GM18867 (cell line): ENCODE data around the gene TP53TG5.
A peak's percentile ranks its signal among the peaks of the same experiment; 100 is the strongest.

Source experiments
- ATAC-seq: cut with Tn5 transposase; IDR thresholded peaks from one replicate; pipeline ENCODE4 v1.9.1; 2021; ENCODE audit warnings: mild to moderate bottlenecking, moderate library complexity; ENCODE audit not compliant: unreplicated experiment

Gene TP53TG5

DNA sequence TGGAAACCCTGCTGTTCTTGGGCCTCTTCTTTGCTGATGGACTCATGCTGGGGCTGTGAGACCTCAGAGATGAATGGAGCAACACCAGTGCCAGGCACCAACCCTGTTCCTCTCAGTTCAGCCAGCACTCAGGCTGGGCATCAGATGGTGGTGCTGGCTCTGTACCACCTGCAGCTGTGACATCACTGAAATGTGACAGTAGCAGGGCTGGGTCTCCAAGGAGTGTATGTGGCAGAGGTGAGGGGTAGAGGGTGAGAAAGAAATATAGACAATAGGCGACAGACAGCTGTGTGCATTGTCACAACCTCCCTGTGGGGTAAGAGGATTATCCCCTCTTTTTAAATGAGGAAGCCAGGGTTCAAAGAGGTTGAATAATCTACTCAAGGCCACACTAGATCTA lies at the start of gene TP53TG5:
Gene TP53TG5 (minus strand): TSS at position 135 of the 400 bp plus-strand sequence. CDS start 89 bp downstream, at position 46.
- no peak for ATAC-seq

DNA sequence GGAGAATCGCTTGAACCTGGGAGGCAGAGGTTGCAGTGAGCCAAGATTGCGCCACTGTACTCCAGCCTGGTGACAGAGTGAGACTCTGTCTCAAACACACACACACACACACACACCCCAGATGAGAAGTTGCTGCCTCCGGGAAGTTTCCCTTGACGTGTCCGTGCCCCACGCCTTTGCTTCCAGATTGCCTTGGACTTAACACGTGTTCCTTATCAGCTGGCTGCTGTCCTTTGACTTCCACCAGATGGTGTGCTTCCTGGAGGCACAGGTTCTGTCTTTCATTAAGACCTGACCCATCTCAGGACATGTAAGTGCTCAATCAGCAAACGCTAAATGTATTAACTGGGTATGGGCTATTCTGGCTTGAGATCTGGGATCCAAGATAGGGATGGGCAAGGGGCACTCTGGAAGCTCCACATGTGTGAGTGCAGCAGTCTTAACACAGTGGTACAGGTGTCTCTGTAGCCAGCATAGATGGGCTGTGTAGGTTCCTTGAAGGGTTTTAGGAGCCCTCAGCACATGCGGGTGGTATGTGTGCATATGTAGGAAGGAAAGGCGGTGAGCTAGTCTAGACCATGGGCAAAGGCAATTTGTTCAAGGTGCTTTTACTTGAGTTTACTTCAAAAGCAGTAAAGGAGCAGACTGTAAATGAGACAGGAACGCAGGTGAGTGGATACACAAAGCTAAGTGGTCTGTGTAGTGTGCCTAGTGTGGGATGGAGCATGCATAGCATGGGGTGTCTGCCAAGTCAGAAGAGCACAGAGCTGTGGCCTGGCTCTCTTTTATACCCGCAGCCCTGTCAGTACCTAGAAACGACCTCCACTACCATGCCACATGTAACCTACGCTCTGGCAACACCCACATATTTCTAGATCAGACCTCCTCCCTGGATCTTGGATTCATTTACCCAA lies 49.4 kb upstream of the TP53TG5 start:
- no peak for ATAC-seq

GRCh38 chr20:45426320-45427016 lies 48.3 kb upstream of the TP53TG5 start:
- no peak for ATAC-seq

DNA sequence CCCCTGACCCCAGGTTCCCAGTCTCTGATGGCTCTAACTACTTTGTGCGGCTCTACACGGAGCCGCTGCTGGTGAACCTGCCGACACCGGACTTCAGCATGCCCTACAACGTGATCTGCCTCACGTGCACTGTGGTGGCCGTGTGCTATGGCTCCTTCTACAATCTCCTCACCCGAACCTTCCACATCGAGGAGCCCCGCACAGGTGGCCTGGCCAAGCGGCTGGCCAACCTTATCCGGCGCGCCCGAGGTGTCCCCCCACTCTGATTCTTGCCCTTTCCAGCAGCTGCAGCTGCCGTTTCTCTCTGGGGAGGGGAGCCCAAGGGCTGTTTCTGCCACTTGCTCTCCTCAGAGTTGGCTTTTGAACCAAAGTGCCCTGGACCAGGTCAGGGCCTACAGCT lies 47.4 kb upstream of the TP53TG5 start:
- no peak for ATAC-seq

DNA sequence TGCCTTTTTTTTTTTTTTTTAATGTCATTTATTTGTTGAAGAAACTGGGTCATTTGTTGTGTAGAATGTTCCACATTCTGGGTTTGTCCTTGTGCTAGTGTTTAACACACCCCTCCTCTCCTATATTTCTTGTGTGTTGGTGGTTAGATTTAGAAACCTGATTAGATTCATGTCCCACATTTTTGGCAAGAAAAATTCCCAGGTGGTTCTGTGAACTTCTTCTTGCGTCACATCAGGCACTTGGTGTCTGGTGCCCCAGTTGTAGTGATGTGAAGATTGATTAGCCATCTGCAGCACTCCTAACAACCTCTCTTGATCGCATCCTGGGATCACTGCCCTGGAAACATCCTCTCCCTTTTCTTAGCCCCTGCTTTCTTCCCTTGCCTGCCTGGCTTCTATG lies 45.6 kb upstream of the TP53TG5 start:
- ATAC-seq, result no peak

GRCh38 chr20:45420125-45420524 lies 42.0 kb upstream of the TP53TG5 start:
- ATAC-seq, result no peak

DNA sequence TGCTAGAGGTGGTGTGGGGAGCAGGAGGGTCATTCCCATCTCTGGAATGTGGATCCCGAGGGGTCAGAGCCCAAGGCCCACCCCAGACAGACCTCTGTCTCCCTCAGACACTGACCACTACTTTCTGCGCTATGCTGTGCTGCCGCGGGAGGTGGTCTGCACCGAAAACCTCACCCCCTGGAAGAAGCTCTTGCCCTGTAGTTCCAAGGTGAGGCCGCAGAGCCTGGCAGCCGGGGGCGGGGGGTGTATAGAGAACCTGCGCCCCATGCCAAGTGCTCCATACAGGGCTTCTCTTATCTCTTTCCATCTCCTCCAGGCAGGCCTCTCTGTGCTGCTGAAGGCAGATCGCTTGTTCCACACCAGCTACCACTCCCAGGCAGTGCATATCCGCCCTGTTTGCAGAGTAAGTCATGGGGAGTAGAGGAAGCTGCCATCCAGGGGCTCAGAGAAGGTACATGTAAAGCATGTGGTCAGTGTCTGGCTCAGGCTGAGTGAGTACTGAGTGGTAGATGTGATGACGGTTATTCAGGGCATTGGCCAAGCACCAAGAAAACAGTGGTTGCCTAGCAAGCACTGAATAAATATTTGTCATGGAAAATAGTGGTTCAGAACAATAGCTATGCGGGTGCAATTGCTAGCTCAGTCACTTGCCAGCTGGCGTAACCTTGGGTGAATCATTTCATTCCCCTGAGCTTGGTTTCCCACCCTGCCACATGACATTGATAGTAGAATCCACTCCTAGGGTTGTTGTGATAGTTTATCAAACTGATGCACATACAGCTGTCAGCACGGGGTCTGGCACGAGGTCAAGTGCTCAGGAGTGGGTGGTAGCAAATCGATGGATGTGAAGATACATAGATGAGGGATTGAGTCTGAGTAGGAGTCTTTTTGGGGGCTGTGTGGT lies 41.3 kb upstream of the TP53TG5 start:
- ATAC-seq, result peak; percentile 83

GRCh38 chr20:45416917-45417316 lies 38.8 kb upstream of the TP53TG5 start:
- ATAC-seq, result no peak

- ATAC-seq, result peak; percentile 64
Measured at GRCh38 chr20:45415822-45416637, 37.9 kb upstream of the TP53TG5 start, which contains the start of gene PIGT. Gene PIGT, plus strand, starts transcription at chr20:45416141. Its CDS starts 16 bp downstream, at chr20:45416157.

DNA sequence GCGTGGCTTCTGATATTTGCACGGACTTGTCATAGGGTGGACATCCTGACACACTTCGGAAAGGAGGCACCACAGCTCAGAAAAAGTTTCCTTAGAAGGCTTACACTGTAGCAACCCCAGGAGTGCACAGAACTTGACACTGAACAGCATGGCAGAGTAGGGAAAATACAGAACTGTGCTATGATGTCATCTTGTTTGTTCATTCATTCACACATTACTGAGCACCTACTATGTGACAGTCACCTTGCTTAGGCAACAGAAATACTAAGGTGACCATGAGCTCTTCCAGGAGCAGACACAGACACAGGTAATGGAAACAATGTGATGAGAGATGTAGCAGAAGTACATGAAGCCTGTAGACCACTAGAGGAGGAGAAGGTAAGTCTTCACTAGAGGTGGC lies 35.4 kb upstream of the TP53TG5 start:
- ATAC-seq, result no peak

- ATAC-seq, result no peak
Measured at GRCh38 chr20:45412653-45413052, 34.5 kb upstream of the TP53TG5 start.

- no peak for ATAC-seq
Measured at GRCh38 chr20:45410887-45411286, 32.8 kb upstream of the TP53TG5 start.

DNA sequence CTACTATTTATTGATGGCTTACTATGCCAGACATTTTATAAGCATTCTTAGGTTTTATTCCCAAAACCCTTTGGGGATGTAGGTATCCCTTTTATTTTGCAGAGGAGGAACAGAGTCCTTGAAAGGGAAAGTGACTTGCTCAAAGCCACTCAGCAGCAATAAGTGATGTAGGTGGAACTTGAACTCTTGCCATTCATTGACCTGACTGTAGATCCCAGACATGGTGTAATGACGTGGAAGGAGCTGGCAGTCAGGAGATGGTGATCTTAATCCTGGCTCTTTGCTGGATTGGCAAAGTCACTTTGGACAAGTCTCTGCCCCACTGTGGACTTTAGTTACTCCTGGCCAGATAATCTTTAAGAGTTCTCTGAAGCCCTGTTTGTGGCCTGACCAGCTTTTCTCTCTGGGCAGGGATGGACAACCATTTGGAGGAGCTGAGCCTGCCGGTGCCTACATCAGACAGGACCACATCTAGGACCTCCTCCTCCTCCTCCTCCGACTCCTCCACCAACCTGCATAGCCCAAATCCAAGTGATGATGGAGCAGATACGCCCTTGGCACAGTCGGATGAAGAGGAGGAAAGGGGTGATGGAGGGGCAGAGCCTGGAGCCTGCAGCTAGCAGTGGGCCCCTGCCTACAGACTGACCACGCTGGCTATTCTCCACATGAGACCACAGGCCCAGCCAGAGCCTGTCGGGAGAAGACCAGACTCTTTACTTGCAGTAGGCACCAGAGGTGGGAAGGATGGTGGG lies 31.6 kb upstream of the TP53TG5 start:
- no peak for ATAC-seq

- ATAC-seq, result no peak
Measured at GRCh38 chr20:45408646-45409213, 30.6 kb upstream of the TP53TG5 start.

GRCh38 chr20:45407783-45408645 lies 29.9 kb upstream of the TP53TG5 start, which contains the start of gene DBNDD2:
Gene DBNDD2, plus strand, starts transcription at chr20:45408289. Its CDS starts 179 bp downstream, at chr20:45408468.
- ATAC-seq, result no peak

DNA sequence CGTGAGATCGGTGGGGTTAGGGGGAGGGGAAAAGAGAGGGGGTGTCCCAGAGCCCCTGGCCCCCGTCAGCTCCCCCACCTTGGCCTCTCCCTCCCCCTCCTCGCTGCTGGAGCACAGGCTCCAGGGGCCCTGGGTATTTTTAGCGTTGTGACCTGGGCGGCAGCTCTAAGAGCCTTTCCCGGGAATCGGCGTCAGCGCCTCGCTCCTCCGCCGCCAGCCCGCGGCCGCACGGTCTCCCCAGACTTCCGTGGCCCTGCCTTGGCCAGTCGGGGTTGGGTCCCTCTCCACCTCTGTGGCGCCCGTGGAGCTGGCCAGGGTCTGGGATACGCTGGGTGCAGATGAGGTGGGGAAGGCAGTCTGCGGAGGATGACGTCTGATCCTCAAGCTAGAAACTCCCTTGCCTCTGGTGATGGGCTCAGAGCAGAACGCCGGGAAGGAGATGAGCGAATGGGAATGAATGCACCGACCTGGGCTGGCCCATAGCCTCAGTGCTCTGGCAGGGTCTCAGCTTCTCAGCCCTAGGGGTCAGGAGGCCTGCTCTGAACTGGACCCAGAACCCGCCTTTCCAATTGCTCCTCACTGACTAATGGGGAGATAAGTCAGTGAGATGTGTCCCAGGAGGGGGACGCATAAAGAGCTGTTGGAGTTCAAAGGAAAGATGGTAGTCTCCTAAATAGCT lies 29.1 kb upstream of the TP53TG5 start:
- ATAC-seq, result no peak
